CD4-positive, alpha-beta T cell treated with Interleukin-4 for 4 hours (primary cell): ENCODE measurements around the gene ATAD1.
"Not testable (repeated sequence)": the region's sequence is repeated elsewhere in the genome, so short reads cannot be mapped to it uniquely, and the experiment has no call there.

Experiments
- DNase-seq: peaks from one replicate; pipeline ENCODE4 v3.0.0-alpha.2; 2020

The ATAD1 gene

DNA sequence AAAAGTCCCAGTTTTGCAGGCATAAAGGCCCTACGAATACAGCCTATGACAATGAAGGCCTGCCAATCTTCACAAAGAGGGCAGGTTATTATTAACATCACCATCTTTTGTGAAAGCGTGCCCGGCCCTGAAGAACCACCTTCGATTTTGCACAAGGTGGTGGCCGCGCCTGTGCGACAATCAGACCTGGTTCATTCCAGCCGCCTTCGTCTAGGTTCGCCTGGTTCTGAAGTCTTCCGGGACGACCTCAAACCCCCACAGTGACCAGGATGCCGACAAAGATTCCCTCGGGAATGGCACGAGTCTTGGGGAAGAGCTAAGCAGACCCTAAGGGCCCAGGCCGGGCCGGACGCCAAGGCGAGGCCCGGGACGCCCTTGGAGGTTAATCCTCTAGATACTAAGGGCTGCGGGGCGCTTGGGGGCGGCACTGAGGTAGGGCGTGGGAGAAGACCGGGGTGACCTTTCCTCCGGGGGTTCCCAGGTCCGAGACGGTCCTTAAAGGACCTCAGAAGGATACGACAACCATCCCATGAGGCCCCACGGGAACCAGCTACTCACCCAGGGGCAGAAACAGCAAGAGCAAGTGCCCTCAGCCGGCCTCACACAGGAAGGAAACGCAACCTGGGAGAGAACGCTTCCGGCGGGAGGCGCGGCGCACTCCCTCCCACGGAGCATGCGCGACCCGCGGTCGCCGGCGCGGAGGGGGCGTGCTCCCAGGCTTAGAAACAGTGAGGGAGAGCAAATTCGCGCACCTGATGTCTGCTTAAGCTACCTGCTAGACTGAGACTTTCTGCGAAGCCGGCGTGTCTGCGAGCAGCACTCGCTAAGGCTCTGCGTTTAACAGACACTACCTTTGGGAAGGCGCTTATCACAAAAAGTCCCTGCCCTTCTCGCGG lies at the start of gene ATAD1:
Gene ATAD1, minus strand, starts transcription at position 618 of the 896 bp plus-strand sequence. CDS start 3,627 bp downstream, outside the sequence.
- peak; percentile 89 for DNase-seq

- DNase-seq: no peak
Measured at GRCh38 chr10:87867453-87867852, 49.4 kb upstream of the ATAD1 start.

DNA sequence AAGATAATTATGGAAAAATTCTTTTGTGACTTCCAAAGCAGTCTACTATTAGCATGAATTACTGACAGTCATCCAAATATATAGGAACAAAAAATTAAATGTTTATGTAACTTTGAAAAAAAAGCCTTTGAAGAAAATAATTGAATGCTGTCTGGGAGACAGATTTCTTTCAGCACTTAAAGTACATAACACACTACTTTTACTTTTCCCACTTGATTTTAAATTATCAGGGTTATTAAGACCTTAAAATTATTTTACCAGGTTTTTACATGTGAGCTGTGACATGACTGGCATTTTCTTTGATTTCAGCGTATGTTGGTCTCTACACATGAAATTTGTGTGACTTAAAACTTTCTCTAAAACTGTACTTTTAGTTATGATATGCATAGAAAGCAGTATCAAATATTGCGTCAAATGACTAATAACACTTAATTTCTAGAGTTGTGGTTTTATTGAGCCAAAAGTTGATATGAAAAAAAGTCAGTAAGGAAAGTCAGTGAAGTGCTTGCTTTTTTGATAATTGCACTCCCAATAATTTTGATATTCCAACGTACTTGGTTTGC lies 48.5 kb upstream of the ATAD1 start:
- no peak for DNase-seq

GRCh38 chr10:87865241-87865881 lies 47.3 kb upstream of the ATAD1 start:
- no peak for DNase-seq

GRCh38 chr10:87864496-87865059 lies 46.6 kb upstream of the ATAD1 start:
- DNase-seq: peak; percentile 21

DNA sequence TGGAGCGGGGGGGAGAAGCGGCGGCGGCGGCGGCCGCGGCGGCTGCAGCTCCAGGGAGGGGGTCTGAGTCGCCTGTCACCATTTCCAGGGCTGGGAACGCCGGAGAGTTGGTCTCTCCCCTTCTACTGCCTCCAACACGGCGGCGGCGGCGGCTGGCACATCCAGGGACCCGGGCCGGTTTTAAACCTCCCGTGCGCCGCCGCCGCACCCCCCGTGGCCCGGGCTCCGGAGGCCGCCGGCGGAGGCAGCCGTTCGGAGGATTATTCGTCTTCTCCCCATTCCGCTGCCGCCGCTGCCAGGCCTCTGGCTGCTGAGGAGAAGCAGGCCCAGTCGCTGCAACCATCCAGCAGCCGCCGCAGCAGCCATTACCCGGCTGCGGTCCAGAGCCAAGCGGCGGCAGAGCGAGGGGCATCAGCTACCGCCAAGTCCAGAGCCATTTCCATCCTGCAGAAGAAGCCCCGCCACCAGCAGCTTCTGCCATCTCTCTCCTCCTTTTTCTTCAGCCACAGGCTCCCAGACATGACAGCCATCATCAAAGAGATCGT lies 46.0 kb upstream of the ATAD1 start:
- not testable (repeated sequence) for DNase-seq

DNA sequence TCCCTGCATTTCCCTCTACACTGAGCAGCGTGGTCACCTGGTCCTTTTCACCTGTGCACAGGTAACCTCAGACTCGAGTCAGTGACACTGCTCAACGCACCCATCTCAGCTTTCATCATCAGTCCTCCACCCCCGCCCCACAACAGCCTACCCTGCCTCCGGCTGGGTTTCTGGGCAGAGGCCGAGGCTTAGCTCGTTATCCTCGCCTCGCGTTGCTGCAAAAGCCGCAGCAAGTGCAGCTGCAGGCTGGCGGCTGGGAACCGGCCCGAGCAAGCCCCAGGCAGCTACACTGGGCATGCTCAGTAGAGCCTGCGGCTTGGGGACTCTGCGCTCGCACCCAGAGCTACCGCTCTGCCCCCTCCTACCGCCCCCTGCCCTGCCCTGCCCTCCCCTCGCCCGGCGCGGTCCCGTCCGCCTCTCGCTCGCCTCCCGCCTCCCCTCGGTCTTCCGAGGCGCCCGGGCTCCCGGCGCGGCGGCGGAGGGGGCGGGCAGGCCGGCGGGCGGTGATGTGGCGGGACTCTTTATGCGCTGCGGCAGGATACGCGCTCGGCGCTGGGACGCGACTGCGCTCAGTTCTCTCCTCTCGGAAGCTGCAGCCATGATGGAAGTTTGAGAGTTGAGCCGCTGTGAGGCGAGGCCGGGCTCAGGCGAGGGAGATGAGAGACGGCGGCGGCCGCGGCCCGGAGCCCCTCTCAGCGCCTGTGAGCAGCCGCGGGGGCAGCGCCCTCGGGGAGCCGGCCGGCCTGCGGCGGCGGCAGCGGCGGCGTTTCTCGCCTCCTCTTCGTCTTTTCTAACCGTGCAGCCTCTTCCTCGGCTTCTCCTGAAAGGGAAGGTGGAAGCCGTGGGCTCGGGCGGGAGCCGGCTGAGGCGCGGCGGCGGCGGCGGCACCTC lies 45.3 kb upstream of the ATAD1 start, which contains the start of the genes KLLN and PTEN:
Gene KLLN, minus strand, starts transcription at position 481 of the 891 bp plus-strand sequence. CDS start 1,046 bp downstream, outside the sequence.
Gene PTEN, plus strand, starts transcription at position 573 of the 891 bp plus-strand sequence. CDS start 845 bp downstream, outside the sequence.
- peak; percentile 87 for DNase-seq

- peak; percentile 83 for DNase-seq
Measured at GRCh38 chr10:87862679-87863052, 44.6 kb upstream of the ATAD1 start.

DNA sequence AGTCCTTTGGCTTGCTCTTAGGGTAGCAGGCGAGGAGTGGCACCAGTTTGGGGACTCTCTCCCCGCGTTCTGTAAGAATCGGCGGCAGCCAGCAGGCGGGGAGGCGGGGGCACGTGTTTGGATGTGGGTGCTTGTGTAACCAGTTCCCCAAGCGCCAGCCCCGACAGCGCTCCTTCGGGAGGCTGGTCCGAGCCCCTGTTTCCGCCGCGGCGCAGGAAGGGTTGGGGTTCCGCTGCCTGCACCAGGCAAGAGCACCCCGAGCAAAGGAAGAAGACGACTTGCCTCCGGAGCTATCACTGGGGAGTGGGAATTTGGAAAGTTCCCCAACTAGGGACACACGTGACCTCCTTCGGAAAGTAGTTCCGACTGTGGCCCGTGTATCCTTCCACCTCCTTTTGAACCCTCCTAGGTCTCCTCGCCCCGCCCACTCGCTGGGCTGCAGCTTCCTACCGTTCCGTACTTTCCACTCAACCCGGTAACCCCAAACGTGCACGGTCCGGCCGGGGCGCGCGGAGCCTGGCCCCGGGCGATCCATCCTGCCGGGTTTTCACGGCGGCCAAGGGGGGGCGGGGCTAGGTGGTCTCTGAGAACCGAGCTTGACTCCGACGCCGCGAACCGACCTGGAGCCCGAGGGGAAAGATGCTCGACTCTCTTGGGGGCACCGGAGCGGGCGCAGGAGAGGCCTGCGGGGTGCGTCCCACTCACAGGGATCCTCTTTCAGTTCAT lies 44.1 kb upstream of the ATAD1 start:
- DNase-seq: peak; percentile 98

DNA sequence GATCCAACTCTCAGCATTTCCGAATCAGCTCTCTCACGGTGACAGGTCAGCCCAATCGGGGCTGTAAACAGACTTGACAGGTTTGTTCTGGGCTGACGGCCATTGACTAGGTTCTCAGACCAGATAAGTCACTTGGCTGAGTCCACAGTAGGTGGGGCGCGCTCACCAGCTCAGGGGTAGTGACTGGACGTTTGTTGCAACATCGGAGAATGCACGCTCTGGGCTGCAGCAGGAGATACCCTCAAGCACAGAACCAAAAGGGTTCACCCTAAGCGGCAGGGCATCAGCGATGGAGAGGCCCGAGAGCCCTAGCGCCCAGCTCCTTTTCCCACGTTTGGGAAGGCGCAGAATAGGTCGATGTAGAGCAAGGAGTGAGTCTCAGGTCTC lies 43.5 kb upstream of the ATAD1 start:
- no peak for DNase-seq

DNA sequence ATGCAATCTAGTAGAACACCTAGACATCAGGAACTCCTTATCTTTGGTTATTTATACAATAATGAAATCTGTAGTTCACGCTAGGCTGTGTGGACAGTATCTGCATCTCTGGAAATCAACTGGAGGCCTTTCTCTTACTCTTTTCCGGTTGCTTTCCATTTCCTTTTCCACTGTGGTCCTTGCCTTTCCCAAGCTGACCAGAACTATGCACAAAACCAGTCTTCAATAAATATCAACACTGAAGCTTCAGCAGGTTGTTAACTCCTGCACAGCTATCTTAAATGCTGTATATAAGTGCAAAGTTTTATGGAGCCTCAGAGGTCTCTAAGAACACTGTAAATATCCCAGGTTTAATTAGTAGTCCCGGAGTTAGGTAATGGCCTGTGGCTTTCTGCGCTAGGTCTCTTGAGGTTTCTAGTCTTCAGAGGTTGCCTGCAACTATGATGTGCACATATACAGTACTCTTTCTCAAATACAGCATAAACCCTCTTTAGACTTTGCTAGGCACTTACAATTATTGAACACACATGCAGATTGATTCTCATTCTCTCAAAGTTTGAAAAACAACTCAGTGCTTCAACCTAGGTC lies 42.9 kb upstream of the ATAD1 start:
- DNase-seq: no peak

DNA sequence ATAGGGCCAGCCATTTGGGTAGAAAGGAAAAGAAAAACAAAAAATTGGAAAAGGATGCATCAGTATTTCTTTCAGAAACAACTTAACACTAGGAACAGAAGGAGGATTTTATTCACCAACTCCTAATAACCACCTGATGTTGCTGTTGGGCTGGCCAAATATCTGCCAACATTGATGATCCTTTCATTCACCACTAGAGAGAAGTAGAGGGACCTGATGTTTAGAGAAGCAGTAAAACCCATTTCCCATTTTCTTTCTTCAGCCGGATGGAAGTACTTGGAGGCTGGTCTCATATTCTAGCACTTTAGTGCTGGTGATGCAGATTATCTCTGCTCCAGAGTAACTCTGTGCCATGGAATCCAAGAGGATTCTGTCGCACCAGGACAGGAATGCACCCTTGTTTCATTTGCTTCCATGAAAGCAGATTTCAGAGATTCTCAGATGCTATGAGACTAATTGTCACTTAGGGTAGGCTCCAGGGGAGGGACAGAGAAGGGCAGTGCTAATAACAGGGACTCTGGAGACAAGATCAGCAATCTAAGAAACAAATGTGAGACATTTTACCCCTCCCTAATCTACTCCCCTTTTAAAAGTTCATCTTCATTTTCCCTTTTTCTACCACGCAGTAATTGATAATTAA lies 42.2 kb upstream of the ATAD1 start:
- peak; percentile 70 for DNase-seq

DNA sequence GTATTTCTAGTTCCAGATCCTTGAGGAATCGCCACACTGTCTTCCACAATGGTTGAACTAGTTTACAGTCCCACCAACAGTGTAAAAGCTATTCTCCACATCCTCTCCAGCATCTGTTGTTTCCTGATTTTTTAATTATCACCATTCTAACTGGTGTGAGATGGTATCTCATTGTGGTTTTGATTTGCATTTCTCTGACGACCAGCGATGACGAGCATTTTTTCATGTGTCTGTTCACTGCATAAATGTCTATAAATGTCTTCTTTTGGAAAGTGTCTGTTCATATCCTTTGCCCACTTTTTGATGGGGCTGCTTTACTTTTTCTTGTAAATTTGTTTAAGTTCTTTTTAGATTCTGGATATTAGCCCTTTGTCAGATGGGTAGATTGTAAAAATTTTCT lies 37.6 kb upstream of the ATAD1 start:
- DNase-seq: not testable (repeated sequence)

DNA sequence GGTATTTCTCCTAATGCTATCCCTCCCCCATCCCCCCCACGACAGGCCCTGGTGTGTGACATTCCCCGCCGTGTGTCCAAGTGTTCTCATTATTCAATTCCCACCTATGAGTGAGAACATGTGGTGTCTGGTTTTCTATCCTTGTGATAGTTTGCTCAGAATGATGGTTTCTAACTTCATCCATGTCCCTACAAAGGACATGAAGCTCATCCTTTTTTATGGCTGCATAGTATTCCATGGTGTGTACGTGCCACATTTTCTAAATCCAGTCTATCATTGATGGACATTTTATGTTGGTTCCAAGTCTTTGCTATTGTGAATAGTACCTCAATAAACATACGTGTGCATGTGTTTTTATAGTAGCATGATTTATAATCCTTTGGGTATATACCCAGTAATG lies 37.2 kb upstream of the ATAD1 start:
- DNase-seq: not testable (repeated sequence)

DNA sequence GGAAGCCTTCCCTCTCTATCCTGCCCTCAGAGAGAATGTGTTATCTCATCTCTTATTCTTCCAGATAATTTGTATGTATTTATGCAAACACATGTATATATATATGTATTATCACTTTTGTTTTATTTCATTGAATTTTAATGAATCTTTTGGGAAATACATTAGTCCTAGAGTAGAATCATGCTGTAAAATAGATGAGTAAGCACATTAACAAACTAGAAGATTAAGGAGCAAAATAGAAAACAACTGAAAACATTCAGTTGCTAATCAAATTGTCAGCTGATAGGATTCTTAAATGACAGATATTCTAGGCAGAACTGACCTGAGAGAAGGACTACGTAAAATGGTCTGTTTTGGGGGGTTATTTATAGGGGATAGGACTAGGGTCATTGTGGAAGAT lies 34.1 kb upstream of the ATAD1 start:
- DNase-seq: no peak

- DNase-seq: peak; percentile 42
Measured at GRCh38 chr10:87850742-87851205, 32.7 kb upstream of the ATAD1 start.

GRCh38 chr10:87849001-87849400 lies 31.0 kb upstream of the ATAD1 start:
- no peak for DNase-seq

- no peak for DNase-seq
Measured at GRCh38 chr10:87847550-87847949, 29.5 kb upstream of the ATAD1 start.

DNA sequence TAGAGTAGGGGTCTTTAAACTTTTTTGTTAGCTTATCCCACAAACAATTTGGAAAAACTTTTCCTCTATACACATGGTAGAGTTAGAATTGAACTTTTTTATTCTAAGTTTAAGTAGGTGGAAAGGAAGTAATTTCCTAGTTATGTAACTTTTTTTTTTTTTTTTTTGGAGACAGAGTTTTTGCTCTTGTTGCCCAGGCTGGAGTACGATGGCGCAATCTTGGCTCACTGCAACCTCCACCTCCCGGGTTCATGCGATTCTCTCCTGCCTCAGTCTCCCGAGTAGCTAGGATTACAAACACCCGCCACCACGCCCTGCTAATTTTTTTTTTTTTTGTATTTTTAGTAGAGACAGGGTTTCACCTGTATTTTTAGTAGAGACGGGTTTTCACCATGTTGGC lies 28.7 kb upstream of the ATAD1 start:
- DNase-seq: not testable (repeated sequence)

GRCh38 chr10:87846023-87846422 lies 28.0 kb upstream of the ATAD1 start:
- no peak for DNase-seq
